Neural cell (in vitro differentiated cells): ENCODE results near the gene STX1B. TPM values are rescaled to one million over a fixed set of nuclear protein-coding genes. Genes with fewer than 3 reads are reported as not detected.

Experiments used
- H2AFZ ChIP-seq: fragments of 200-600, 300-800 bp; sonication (generic), shearing (Covaris generic); 2 replicates; pipeline ENCODE4 v1.6.0; 2014; ENCODE audit warnings: low read depth, mild to moderate bottlenecking, antibody characterized with exemption, low read length, moderate library complexity
- H3F3A ChIP-seq: fragments of 200-600 bp; shearing (Covaris generic); 2 replicates; pipeline ENCODE4 v1.6.1; 2016; ENCODE audit warnings: mild to moderate bottlenecking, moderate library complexity, mixed read lengths, antibody characterized with exemption, low read length; ENCODE audit not compliant: insufficient read depth, poor library complexity, severe bottlenecking
- H3K27ac ChIP-seq: fragments of 200-600, 300-800 bp; sonication (generic), shearing (Covaris generic); 2 replicates; pipeline ENCODE4 v1.5.1; 2014; ENCODE audit warnings: mild to moderate bottlenecking, low read length, moderate library complexity
- H3K27me3 ChIP-seq: fragments of 300-800, 200-600 bp; sonication (generic), shearing (Covaris generic); 2 replicates; pipeline ENCODE4 v1.6.0; 2014; ENCODE audit warnings: mild to moderate bottlenecking, low read depth, low read length, moderate library complexity; ENCODE audit not compliant: insufficient read depth
- H3K36me3 ChIP-seq: fragments of 300-800, 200-600 bp; sonication (generic), shearing (Covaris generic); 2 replicates; pipeline ENCODE4 v1.5.1; 2014; ENCODE audit warnings: mild to moderate bottlenecking, antibody characterized with exemption, low read length, moderate library complexity; ENCODE audit not compliant: insufficient read depth
- H3K4me2 ChIP-seq: fragments of 300-800, 200-600 bp; sonication (generic), shearing (Covaris generic); 2 replicates; pipeline ENCODE4 v1.6.0; 2014; ENCODE audit warnings: mild to moderate bottlenecking, low read length
- H3K4me3 ChIP-seq: fragments of 300-800, 200-600 bp; sonication (generic), shearing (Covaris generic); 2 replicates; pipeline ENCODE4 v1.5.1; 2014; ENCODE audit warnings: mild to moderate bottlenecking, low read length, moderate library complexity
- H3K79me2 ChIP-seq: fragments of 200-600 bp; shearing (Covaris generic); replicated peaks from 2 replicates; pipeline ENCODE4 v1.6.0; 2014; ENCODE audit warnings: mild to moderate bottlenecking, low read length, moderate library complexity; ENCODE audit not compliant: insufficient read depth
- H3K9ac ChIP-seq: fragments of 300-800, 200-600 bp; sonication (generic), shearing (Covaris generic); 2 replicates; pipeline ENCODE4 v1.6.1; 2016; ENCODE audit warnings: mild to moderate bottlenecking, low read length, mixed read lengths
- H3K9me2 ChIP-seq: fragments of 200-600 bp; shearing (Covaris generic); 2 replicates; pipeline ENCODE4 v1.6.1; 2016; ENCODE audit warnings: mild to moderate bottlenecking, low read length, mixed read lengths; ENCODE audit not compliant: insufficient read depth
- H3K9me3 ChIP-seq: fragments of 200-600, 300-800 bp; sonication (generic), shearing (Covaris generic); 2 replicates; pipeline ENCODE4 v1.6.1; 2016; ENCODE audit warnings: mild to moderate bottlenecking, mixed run types, low read length, moderate library complexity, mixed read lengths
- H4K20me1 ChIP-seq: fragments of 200-600 bp; shearing (Covaris generic); 2 replicates; pipeline ENCODE4 v1.6.1; 2016; ENCODE audit warnings: mild to moderate bottlenecking, mixed run types; ENCODE audit not compliant: insufficient read depth
- EP300 ChIP-seq: fragments of 450-650 bp; conservative IDR thresholded peaks from 2 replicates; pipeline ENCODE4 v1.6.1; 2014; ENCODE audit warnings: antibody characterized with exemption, mild to moderate bottlenecking, moderate library complexity; ENCODE audit not compliant: poor library complexity, severe bottlenecking
- EZH2 ChIP-seq: fragments of 200-600, 300-800 bp; shearing (Covaris generic), sonication (generic); IDR thresholded peaks from 2 replicates; pipeline ENCODE4 v1.6.1; 2014; ENCODE audit warnings: antibody characterized with exemption, low read length, borderline replicate concordance, mild to moderate bottlenecking; ENCODE audit not compliant: insufficient read depth, poor library complexity, severe bottlenecking
- MXI1 ChIP-seq: fragments of 450-650 bp; conservative IDR thresholded peaks from 2 replicates; pipeline ENCODE4 v1.6.1; 2014; ENCODE audit warnings: antibody characterized with exemption, mild to moderate bottlenecking; ENCODE audit not compliant: poor library complexity, severe bottlenecking
- POLR2AphosphoS5 ChIP-seq: IDR thresholded peaks from 2 replicates; pipeline ENCODE4 v1.6.1; 2012
- RAD21 ChIP-seq: fragments of 450-650 bp; conservative IDR thresholded peaks from 2 replicates; pipeline ENCODE4 v1.6.1; 2014; ENCODE audit warnings: antibody characterized with exemption, mild to moderate bottlenecking, moderate library complexity
- SMC3 ChIP-seq: fragments of 450-650 bp; conservative IDR thresholded peaks from 2 replicates; pipeline ENCODE4 v1.6.1; 2014; ENCODE audit warnings: antibody characterized with exemption, mild to moderate bottlenecking, moderate library complexity; ENCODE audit not compliant: poor library complexity
- TAF1 ChIP-seq: IDR thresholded peaks from 2 replicates; pipeline ENCODE4 v1.6.1; 2012; ENCODE audit warnings: low read depth
- polyA plus RNA-seq: library from polyadenylated mRNA; depleted of rRNA; stranded (reverse); fragments of >200 nt; gene quantifications from 2 replicates; pipeline ENCODE4 v1.2.3, GENCODE V29; 2014
- TF ChIP-seq, protein P1 (sequence below): IDR thresholded peaks from 2 replicates; pipeline ENCODE4 v1.6.1; 2012; ENCODE audit warnings: borderline replicate concordance
- TF ChIP-seq, protein P2 (sequence below): fragments of 450-650 bp; IDR thresholded peaks from 2 replicates; pipeline ENCODE4 v1.5.1; 2014; ENCODE audit warnings: antibody characterized with exemption, mild to moderate bottlenecking, moderate library complexity; ENCODE audit not compliant: poor library complexity, severe bottlenecking

Gene STX1B
- polyA plus RNA-seq, 1 donor from 2014 or later: 4.5 TPM

DNA sequence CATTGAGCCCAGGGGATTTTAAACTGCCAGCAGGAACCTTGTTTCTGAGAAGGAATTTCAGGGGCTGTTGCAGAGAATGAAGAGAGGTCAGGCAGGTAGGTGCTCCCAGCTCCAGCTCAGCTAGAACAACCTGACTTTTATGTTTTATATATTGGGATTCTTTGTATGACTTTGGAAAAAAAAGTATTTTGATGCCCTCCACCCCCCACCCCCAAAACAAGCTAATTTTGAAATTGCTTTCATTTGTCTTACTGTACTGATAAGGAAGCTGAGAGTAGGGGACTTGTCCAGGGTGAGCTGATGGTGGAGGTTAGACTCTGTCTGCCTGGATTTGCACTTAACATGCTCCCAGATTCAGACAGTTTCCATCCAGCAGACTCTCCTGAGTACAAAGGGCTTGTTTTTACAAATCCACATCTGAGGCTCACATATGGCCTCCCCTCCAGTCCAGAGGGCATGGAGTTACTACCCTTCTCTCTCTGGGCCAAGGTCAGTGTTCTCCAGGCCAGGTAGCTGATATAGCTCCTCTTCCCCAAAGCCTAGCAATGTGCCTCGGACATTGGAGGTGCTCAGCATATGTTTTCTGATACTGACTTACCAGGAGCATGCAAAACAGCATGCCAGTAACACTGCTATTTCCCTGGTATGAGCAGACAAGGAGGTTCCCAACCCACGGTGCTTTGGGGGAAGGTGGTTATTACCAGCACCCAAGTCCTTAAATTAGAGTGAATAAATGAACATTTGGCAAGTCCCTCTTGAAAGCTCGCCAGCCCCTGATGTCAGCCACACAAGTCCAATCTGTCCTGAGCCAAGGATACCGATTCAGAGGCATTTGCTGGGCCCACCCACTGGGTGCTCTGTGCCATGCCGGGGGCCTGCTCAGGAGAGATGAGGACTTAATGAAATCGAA, 11.3 kb downstream of the STX1B start:
- no peaks in the 10 kb centered on the region for H3K9me3 ChIP-seq
- H3K27me3 ChIP-seq: peaks cover 4% of the 10 kb centered on the region
- no peak overlapping the region for H3K9ac ChIP-seq
- TF ChIP-seq MXI1 (no peak), EP300 (no peak), EZH2 (no peak), POLR2AphosphoS5 (no peak), TAF1 (no peak), SMC3 (no peak), RAD21 (no peak)
- TF ChIP-seq, protein P1, sequence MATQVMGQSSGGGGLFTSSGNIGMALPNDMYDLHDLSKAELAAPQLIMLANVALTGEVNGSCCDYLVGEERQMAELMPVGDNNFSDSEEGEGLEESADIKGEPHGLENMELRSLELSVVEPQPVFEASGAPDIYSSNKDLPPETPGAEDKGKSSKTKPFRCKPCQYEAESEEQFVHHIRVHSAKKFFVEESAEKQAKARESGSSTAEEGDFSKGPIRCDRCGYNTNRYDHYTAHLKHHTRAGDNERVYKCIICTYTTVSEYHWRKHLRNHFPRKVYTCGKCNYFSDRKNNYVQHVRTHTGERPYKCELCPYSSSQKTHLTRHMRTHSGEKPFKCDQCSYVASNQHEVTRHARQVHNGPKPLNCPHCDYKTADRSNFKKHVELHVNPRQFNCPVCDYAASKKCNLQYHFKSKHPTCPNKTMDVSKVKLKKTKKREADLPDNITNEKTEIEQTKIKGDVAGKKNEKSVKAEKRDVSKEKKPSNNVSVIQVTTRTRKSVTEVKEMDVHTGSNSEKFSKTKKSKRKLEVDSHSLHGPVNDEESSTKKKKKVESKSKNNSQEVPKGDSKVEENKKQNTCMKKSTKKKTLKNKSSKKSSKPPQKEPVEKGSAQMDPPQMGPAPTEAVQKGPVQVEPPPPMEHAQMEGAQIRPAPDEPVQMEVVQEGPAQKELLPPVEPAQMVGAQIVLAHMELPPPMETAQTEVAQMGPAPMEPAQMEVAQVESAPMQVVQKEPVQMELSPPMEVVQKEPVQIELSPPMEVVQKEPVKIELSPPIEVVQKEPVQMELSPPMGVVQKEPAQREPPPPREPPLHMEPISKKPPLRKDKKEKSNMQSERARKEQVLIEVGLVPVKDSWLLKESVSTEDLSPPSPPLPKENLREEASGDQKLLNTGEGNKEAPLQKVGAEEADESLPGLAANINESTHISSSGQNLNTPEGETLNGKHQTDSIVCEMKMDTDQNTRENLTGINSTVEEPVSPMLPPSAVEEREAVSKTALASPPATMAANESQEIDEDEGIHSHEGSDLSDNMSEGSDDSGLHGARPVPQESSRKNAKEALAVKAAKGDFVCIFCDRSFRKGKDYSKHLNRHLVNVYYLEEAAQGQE: no peak
- TF ChIP-seq, protein P2, sequence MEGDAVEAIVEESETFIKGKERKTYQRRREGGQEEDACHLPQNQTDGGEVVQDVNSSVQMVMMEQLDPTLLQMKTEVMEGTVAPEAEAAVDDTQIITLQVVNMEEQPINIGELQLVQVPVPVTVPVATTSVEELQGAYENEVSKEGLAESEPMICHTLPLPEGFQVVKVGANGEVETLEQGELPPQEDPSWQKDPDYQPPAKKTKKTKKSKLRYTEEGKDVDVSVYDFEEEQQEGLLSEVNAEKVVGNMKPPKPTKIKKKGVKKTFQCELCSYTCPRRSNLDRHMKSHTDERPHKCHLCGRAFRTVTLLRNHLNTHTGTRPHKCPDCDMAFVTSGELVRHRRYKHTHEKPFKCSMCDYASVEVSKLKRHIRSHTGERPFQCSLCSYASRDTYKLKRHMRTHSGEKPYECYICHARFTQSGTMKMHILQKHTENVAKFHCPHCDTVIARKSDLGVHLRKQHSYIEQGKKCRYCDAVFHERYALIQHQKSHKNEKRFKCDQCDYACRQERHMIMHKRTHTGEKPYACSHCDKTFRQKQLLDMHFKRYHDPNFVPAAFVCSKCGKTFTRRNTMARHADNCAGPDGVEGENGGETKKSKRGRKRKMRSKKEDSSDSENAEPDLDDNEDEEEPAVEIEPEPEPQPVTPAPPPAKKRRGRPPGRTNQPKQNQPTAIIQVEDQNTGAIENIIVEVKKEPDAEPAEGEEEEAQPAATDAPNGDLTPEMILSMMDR: no peak
- no peak overlapping the region for H3K4me2 ChIP-seq
- no peak overlapping the region for H2AFZ ChIP-seq
- H3K4me3 ChIP-seq: no peak overlapping the region
- H3K27ac ChIP-seq: no peak overlapping the region
- no peaks in the 10 kb centered on the region for H4K20me1 ChIP-seq
- H3K79me2 ChIP-seq: no peaks in the 10 kb centered on the region
- H3F3A ChIP-seq: no peaks in the 10 kb centered on the region
- no peaks in the 10 kb centered on the region for H3K9me2 ChIP-seq
- no peaks in the 10 kb centered on the region for H3K36me3 ChIP-seq

DNA sequence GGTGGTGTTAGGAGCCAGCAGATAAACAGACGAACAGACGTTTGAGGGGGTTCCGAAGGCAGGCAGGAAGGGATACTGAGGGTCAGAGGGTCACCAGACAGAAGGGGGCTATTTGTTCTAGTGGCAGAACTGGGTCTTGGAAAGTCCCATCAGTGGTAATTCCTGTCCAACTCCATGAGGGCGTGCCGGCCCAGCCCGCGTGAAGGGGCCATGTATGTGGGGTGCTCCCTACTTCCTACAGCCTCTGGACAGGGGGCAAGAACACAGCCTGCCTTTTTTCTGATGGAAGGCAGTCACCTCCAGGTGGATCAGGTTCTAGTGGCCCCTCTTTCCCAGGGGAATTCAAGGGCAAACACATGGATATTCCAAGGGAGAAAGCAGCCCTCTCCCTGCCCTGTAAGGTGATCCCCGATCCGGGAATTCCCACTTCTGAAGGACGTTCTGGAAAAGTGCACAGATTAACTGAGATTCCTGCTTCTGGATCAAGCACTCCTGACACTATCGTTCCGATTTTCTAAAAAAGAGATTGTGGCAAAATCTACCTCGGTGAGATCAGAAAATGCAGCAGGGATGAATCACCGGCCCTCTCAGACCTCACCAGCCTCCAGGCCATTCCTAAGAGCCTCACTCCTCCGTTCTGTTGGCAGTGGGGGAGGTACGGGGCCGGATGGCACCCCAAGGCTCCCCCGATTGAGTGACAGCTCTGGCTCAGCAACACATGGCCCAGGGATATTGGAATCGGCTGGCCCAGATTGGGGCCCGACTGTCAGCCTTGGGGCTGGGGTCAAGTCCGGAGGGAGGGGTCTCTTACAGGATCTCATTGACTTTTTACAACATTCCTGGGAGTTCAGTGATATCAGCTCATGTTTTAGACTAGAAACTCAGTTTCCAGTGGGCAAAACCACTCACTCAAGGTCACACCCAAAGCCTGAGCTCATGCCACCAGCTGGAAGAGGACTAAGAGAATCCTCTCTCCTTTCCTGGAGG, 12.4 kb downstream of the STX1B start:
- Histone ChIP-seq H3K4me3 (no peak overlapping the region), H3K9me2 (no peaks in the 10 kb centered on the region), H3K27me3 (peaks cover 4% of the 10 kb centered on the region), H2AFZ (no peak overlapping the region), H3K9me3 (no peaks in the 10 kb centered on the region), H4K20me1 (no peaks in the 10 kb centered on the region), H3F3A (no peaks in the 10 kb centered on the region), H3K27ac (no peak overlapping the region), H3K36me3 (no peaks in the 10 kb centered on the region), H3K79me2 (no peaks in the 10 kb centered on the region), H3K9ac (no peak overlapping the region), H3K4me2 (no peak overlapping the region)
- TF ChIP-seq, protein P2: no peak
- no peak for TF ChIP-seq EP300
